Testis (tissue), 2 donors: Measurements from ENCODE around the gene MEI4.

Experiments used
- CTCF ChIP-seq, 3 experiments: fragments of 450-650 bp in 2 of 3; fragments of 200-600 bp in 1 of 3; sonication (generic) in 1 of 3; IDR thresholded peaks; one replicate each; pipeline ENCODE4 v1.5.1; 2016 to 2019; ENCODE audit warnings: antibody characterized with exemption in 3 of 3, mild to moderate bottlenecking in 2 of 3, moderate library complexity in 1 of 3
- POLR2A ChIP-seq: fragments of 450-650 bp; IDR thresholded peaks from one replicate; pipeline ENCODE4 v1.6.1; 2017; ENCODE audit warnings: antibody characterized with exemption, mild to moderate bottlenecking, moderate library complexity

DNA sequence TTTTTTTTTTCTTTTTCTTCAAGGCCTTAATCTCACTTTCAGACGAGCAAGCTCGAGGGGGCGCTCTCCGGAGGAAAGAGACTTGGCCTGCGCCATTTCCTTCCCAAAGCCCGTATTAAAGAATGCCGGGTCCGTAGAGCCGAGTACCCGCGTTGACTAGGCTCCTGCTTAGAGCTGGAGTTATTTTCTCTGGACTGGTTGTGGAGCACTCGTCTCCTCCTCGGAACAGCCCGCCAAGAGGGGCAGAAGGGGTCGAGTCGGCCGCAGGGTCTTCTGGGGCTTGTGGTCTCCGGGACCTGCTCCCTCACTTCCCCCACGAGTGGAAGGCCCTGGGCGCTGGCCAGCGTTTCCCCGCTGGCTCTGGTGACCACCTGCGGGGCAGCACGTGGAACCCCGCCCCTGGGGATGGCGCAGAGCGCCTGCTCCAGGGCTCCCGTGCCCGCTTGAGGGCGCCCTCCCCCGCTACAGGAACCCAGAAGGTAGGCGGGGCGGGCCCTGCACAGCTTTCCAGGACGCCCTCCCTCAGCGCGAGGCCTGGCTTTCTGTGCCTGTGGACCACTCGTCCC is 2.7 kb upstream of the MEI4 start:
- TF ChIP-seq CTCF (IDR thresholded peaks at IDR 0.05) (peak in 2 of 3 experiments; percentile 7 to 22), POLR2A (no peak)
